BLaER1 treated with 17β-estradiol and CSF1 and Interleukin-3, amounts not matched to agents 10 nM and 100 nM (cell line): Measurements from ENCODE around the gene TEX101.

Source experiments
- H3K27ac ChIP-seq, 11 experiments: shearing (Covaris generic); formaldehyde crosslinking; 2 replicates each; pipeline ENCODE4 v1.8.1; 2022
- H3K27me3 ChIP-seq, 11 experiments: shearing (Covaris generic); formaldehyde crosslinking; 2 replicates each; pipeline ENCODE4 v1.8.1; 2022
- H3K36me3 ChIP-seq, 11 experiments: shearing (Covaris generic); formaldehyde crosslinking; 2 replicates each; pipeline ENCODE4 v1.8.1; 2022
- H3K4me1 ChIP-seq, 10 experiments: shearing (Covaris generic); formaldehyde crosslinking; 2 replicates each; pipeline ENCODE4 v1.8.1; 2022
- H3K4me2 ChIP-seq, 11 experiments: shearing (Covaris generic); formaldehyde crosslinking; 2 replicates each; pipeline ENCODE4 v1.8.1; 2022
- H3K4me3 ChIP-seq, 10 experiments: shearing (Covaris generic); formaldehyde crosslinking; 2 replicates each; pipeline ENCODE4 v1.8.1; 2022
- H3K9ac ChIP-seq, 11 experiments: shearing (Covaris generic); formaldehyde crosslinking; 2 replicates each; pipeline ENCODE4 v1.8.1; 2022
- H3K9me3 ChIP-seq, 11 experiments: shearing (Covaris generic); formaldehyde crosslinking; replicated peaks in 1 of 11; 2 replicates each; pipeline ENCODE4 v1.8.1; 2022
- H4K20me1 ChIP-seq, 11 experiments: shearing (Covaris generic); formaldehyde crosslinking; 2 replicates each; pipeline ENCODE4 v1.8.1; 2022
- Cebpa-rat ChIP-seq, 11 experiments: shearing (Covaris generic); IDR thresholded peaks; 2 replicates each; pipeline ENCODE4 v1.8.1; 2022

The TEX101 gene

GRCh38 chr19:43457809-43458208, 43.1 kb downstream of the TEX101 start:
- Histone ChIP-seq H3K4me1 (peaks cover 13 to 68% (median 36%) of the 10 kb centered on the region in 10 experiments), H3K4me2 (peak overlapping the region in 5 of 11 experiments; percentile 5 to 72 (median 39); a peak in 9 of 22 replicates), H3K9ac (no peak overlapping the region), H3K36me3 (no peaks in the 10 kb centered on the region), H3K27me3 (no peaks in the 10 kb centered on the region), H3K4me3 (no peak overlapping the region), H4K20me1 (no peaks in the 10 kb centered on the region), H3K9me3 (0 out of 22 replicates have a peak, but pooled peaks cover 0 to 2% (median 0%) of the 10 kb centered on the region in 11 experiments), H3K27ac (no peak overlapping the region)
- no peak for TF ChIP-seq Cebpa-rat (IDR thresholded peaks at IDR 0.05)

- Histone ChIP-seq H3K27ac (no peak overlapping the region), H3K9ac (no peak overlapping the region), H4K20me1 (no peaks in the 10 kb centered on the region), H3K9me3 (no peaks in the 10 kb centered on the region), H3K27me3 (0 out of 22 replicates have a peak, but pooled peaks cover 0 to 4% (median 0%) of the 10 kb centered on the region in 11 experiments), H3K36me3 (no peaks in the 10 kb centered on the region), H3K4me1 (peaks cover 23 to 67% (median 40%) of the 10 kb centered on the region in 10 experiments), H3K4me3 (no peak overlapping the region), H3K4me2 (no peak overlapping the region)
- no peak for TF ChIP-seq Cebpa-rat (IDR thresholded peaks at IDR 0.05)
These were observed 45.8 kb downstream of the TEX101 start for GRCh38 chr19:43460362-43461016.

GRCh38 chr19:43461303-43461702, 46.6 kb downstream of the TEX101 start:
- no peak overlapping the region for H3K4me3 ChIP-seq
- H3K4me1 ChIP-seq, result peaks cover 15 to 66% (median 33%) of the 10 kb centered on the region in 10 experiments
- no peak for TF ChIP-seq Cebpa-rat (IDR thresholded peaks at IDR 0.05)
- H3K27ac ChIP-seq, result no peak overlapping the region
- no peaks in the 10 kb centered on the region for H4K20me1 ChIP-seq
- no peaks in the 10 kb centered on the region for H3K36me3 ChIP-seq
- no peaks in the 10 kb centered on the region for H3K9me3 ChIP-seq
- H3K9ac ChIP-seq, result no peak overlapping the region
- H3K27me3 ChIP-seq, result 0 out of 22 replicates have a peak, but pooled peaks cover 0 to 4% (median 0%) of the 10 kb centered on the region in 11 experiments
- no peak overlapping the region for H3K4me2 ChIP-seq

GRCh38 chr19:43462383-43462782, 47.7 kb downstream of the TEX101 start:
- Histone ChIP-seq H3K9me3 (no peaks in the 10 kb centered on the region), H3K4me1 (peaks cover 15 to 62% (median 31%) of the 10 kb centered on the region in 10 experiments), H3K4me2 (peak overlapping the region; percentile 80 to 99 (median 93); a peak in 18 of 22 replicates), H3K9ac (no peak overlapping the region; a peak in 1 of 22 replicates), H3K4me3 (no peak overlapping the region), H3K36me3 (no peaks in the 10 kb centered on the region), H3K27me3 (0 out of 22 replicates have a peak, but pooled peaks cover 0 to 4% (median 0%) of the 10 kb centered on the region in 11 experiments), H3K27ac (no peak overlapping the region), H4K20me1 (no peaks in the 10 kb centered on the region)
- no peak for TF ChIP-seq Cebpa-rat (IDR thresholded peaks at IDR 0.05)

- Histone ChIP-seq H3K9ac (peak overlapping the region in 7 of 11 experiments; percentile 16 to 72 (median 39); a peak in 8 of 22 replicates), H3K4me2 (peak overlapping the region; percentile 80 to 99 (median 93)), H3K27ac (peak overlapping the region in 4 of 11 experiments; percentile 20 to 45 (median 24); a peak in 5 of 22 replicates)
These were observed 48.2 kb downstream of the TEX101 start for GRCh38 chr19:43462785-43463380.

GRCh38 chr19:43463381-43464133, 48.9 kb downstream of the TEX101 start:
- H3K4me2 ChIP-seq, result peak overlapping the region; percentile 82 to 99 (median 93)
- no peaks in the 10 kb centered on the region for H3K9me3 ChIP-seq
- no peaks in the 10 kb centered on the region for H4K20me1 ChIP-seq
- H3K27ac ChIP-seq, result peak overlapping the region in 10 of 11 experiments; percentile 47 to 74 (median 67); a peak in 19 of 22 replicates
- peak overlapping the region; percentile 33 to 81 (median 73) for H3K9ac ChIP-seq
- H3K36me3 ChIP-seq, result no peaks in the 10 kb centered on the region
- H3K4me3 ChIP-seq, result peak overlapping the region; percentile 57 to 77 (median 70)
- TF ChIP-seq Cebpa-rat (IDR thresholded peaks at IDR 0.05), result no peak
- 0 out of 22 replicates have a peak, but pooled peaks cover 0 to 4% (median 0%) of the 10 kb centered on the region in 11 experiments for H3K27me3 ChIP-seq
- H3K4me1 ChIP-seq, result peaks cover 20 to 62% (median 40%) of the 10 kb centered on the region in 10 experiments

More at GRCh38 chr19:43462785-43463380, 48.2 kb downstream of the TEX101 start:
- Histone ChIP-seq H4K20me1 (no peaks in the 10 kb centered on the region), H3K4me3 (peak overlapping the region; percentile 57 to 77 (median 70)), H3K4me1 (peaks cover 15 to 62% (median 34%) of the 10 kb centered on the region in 10 experiments), H3K36me3 (no peaks in the 10 kb centered on the region), H3K27me3 (0 out of 22 replicates have a peak, but pooled peaks cover 0 to 4% (median 0%) of the 10 kb centered on the region in 11 experiments), H3K9me3 (no peaks in the 10 kb centered on the region)
- no peak for TF ChIP-seq Cebpa-rat (IDR thresholded peaks at IDR 0.05)

- no peaks in the 10 kb centered on the region for H3K9me3 ChIP-seq
- peak overlapping the region; percentile 57 to 77 (median 70) for H3K4me3 ChIP-seq
- 0 out of 22 replicates have a peak, but pooled peaks cover 0 to 4% (median 0%) of the 10 kb centered on the region in 11 experiments for H3K27me3 ChIP-seq
- no peaks in the 10 kb centered on the region for H4K20me1 ChIP-seq
- H3K27ac ChIP-seq, result peak overlapping the region in 10 of 11 experiments; percentile 47 to 74 (median 67); a peak in 19 of 22 replicates
- peak overlapping the region; percentile 82 to 99 (median 93) for H3K4me2 ChIP-seq
- TF ChIP-seq Cebpa-rat (IDR thresholded peaks at IDR 0.05), result no peak
- peaks cover 27 to 69% (median 47%) of the 10 kb centered on the region in 10 experiments for H3K4me1 ChIP-seq
- H3K9ac ChIP-seq, result peak overlapping the region; percentile 33 to 81 (median 73)
- no peaks in the 10 kb centered on the region for H3K36me3 ChIP-seq
These were observed 49.6 kb downstream of the TEX101 start for GRCh38 chr19:43464134-43464775.

GRCh38 chr19:43465468-43466120, 50.9 kb downstream of the TEX101 start, which contains the start of gene LYPD3:
TSS of gene LYPD3 (minus strand) at chr19:43465608. CDS start at chr19:43465571, 37 bp downstream.
- H3K9ac ChIP-seq, result peak within 1 kb of the TSS in 10 of 11 experiments; percentile 62 to 81 (median 74); a peak in 18 of 22 replicates
- no peak for TF ChIP-seq Cebpa-rat (IDR thresholded peaks at IDR 0.05)
- H4K20me1 ChIP-seq, result no peaks in the 10 kb centered on the region
- peak within 1 kb of the TSS; percentile 82 to 99 (median 93) for H3K4me2 ChIP-seq
- H3K27me3 ChIP-seq, result 0 out of 22 replicates have a peak, but pooled peaks cover 0 to 4% (median 0%) of the 10 kb centered on the region in 11 experiments
- peaks cover 31 to 76% (median 49%) of the 10 kb centered on the region in 10 experiments for H3K4me1 ChIP-seq
- peak within 1 kb of the TSS; percentile 57 to 77 (median 70); a peak in 19 of 20 replicates for H3K4me3 ChIP-seq
- no peaks in the 10 kb centered on the region for H3K9me3 ChIP-seq
- peak within 1 kb of the TSS in 9 of 11 experiments; percentile 54 to 74 (median 70); a peak in 18 of 22 replicates for H3K27ac ChIP-seq
- no peaks in the 10 kb centered on the region for H3K36me3 ChIP-seq
